HUES48 (cell line): Measurements from ENCODE around the gene GABRA5.

Source experiments
- H3K27ac ChIP-seq: one replicate; pipeline ENCODE4 v1.7.0; 2013; ENCODE audit warnings: low read depth, low read length, inconsistent platforms
- H3K27me3 ChIP-seq: 2 replicates; pipeline ENCODE4 v1.6.1; 2013; ENCODE audit warnings: mild to moderate bottlenecking, low read length; ENCODE audit not compliant: control insufficient read depth, insufficient read depth
- H3K36me3 ChIP-seq: 2 replicates; pipeline ENCODE4 v1.6.1; 2013; ENCODE audit warnings: low read length; ENCODE audit not compliant: control insufficient read depth, insufficient read depth
- H3K4me1 ChIP-seq: 2 replicates; pipeline ENCODE4 v1.6.1; 2013; ENCODE audit warnings: mild to moderate bottlenecking, low read length; ENCODE audit not compliant: control insufficient read depth, insufficient read depth
- H3K4me3 ChIP-seq: 2 replicates; pipeline ENCODE4 v1.5.1; 2013; ENCODE audit warnings: mild to moderate bottlenecking, low read depth, low read length
- H3K9ac ChIP-seq: 2 replicates; pipeline ENCODE4 v1.6.1; 2013; ENCODE audit warnings: mild to moderate bottlenecking, low read depth, low read length, moderate library complexity
- H3K9me3 ChIP-seq: 2 replicates; pipeline ENCODE4 v1.6.1; 2013; ENCODE audit warnings: low read length; ENCODE audit not compliant: control insufficient read depth, insufficient read depth

The GABRA5 gene

GRCh38 chr15:26854435-26854834 is 12.4 kb upstream of the GABRA5 start:
- no peaks in the 10 kb centered on the region for H3K4me1 ChIP-seq
- no peaks in the 10 kb centered on the region for H3K27me3 ChIP-seq
- no peak overlapping the region for H3K9ac ChIP-seq
- no peak overlapping the region for H3K4me3 ChIP-seq
- H3K27ac ChIP-seq = no peak overlapping the region
- H3K9me3 ChIP-seq = no peaks in the 10 kb centered on the region
- no peaks in the 10 kb centered on the region for H3K36me3 ChIP-seq

- Histone ChIP-seq H3K9ac (no peak overlapping the region), H3K4me3 (no peak overlapping the region), H3K4me1 (peaks cover 10% of the 10 kb centered on the region; the same call in 1 of the 2 replicates), H3K9me3 (no peaks in the 10 kb centered on the region), H3K27me3 (peaks cover 43% of the 10 kb centered on the region), H3K27ac (no peak overlapping the region), H3K36me3 (no peaks in the 10 kb centered on the region)
These were observed 2.1 kb upstream of the GABRA5 start for GRCh38 chr15:26864664-26865191.

- H3K9ac ChIP-seq = peak overlapping the region; percentile 44; the same call in 1 of the 2 replicates
- no peaks in the 10 kb centered on the region for H3K9me3 ChIP-seq
These were observed 542 bp downstream of the GABRA5 start for GRCh38 chr15:26867200-26868007.

GRCh38 chr15:26868029-26868685 is 1.3 kb downstream of the GABRA5 start:
- Histone ChIP-seq H3K27ac (no peak overlapping the region), H3K4me3 (peak overlapping the region; percentile 72), H3K4me1 (peaks cover 10% of the 10 kb centered on the region; the same call in 1 of the 2 replicates), H3K36me3 (no peaks in the 10 kb centered on the region), H3K9ac (no peak overlapping the region), H3K9me3 (no peaks in the 10 kb centered on the region), H3K27me3 (peaks cover 44% of the 10 kb centered on the region)

More at GRCh38 chr15:26867200-26868007, 542 bp downstream of the GABRA5 start:
- H3K27ac ChIP-seq = no peak overlapping the region
- no peaks in the 10 kb centered on the region for H3K36me3 ChIP-seq
- H3K27me3 ChIP-seq = peaks cover 44% of the 10 kb centered on the region
- H3K4me1 ChIP-seq = peaks cover 10% of the 10 kb centered on the region; the same call in 1 of the 2 replicates
- H3K4me3 ChIP-seq = peak overlapping the region; percentile 72

- no peaks in the 10 kb centered on the region for H3K9me3 ChIP-seq
- no peak overlapping the region for H3K4me3 ChIP-seq
- H3K27ac ChIP-seq = no peak overlapping the region
- H3K9ac ChIP-seq = no peak overlapping the region
- peaks cover 7% of the 10 kb centered on the region; the same call in 1 of the 2 replicates for H3K4me1 ChIP-seq
- H3K27me3 ChIP-seq = peaks cover 44% of the 10 kb centered on the region
- no peaks in the 10 kb centered on the region for H3K36me3 ChIP-seq
These were observed 2.8 kb downstream of the GABRA5 start for GRCh38 chr15:26869628-26870027.

GRCh38 chr15:26870346-26870745 is 3.5 kb downstream of the GABRA5 start:
- no peak overlapping the region for H3K9ac ChIP-seq
- H3K4me1 ChIP-seq = 0 out of 2 replicates have a peak, but pooled peaks cover 4% of the 10 kb centered on the region
- no peaks in the 10 kb centered on the region for H3K36me3 ChIP-seq
- peaks cover 42% of the 10 kb centered on the region for H3K27me3 ChIP-seq
- no peak overlapping the region for H3K4me3 ChIP-seq
- H3K27ac ChIP-seq = no peak overlapping the region
- H3K9me3 ChIP-seq = no peaks in the 10 kb centered on the region

GRCh38 chr15:26872206-26872605 is 5.3 kb downstream of the GABRA5 start:
- Histone ChIP-seq H3K27me3 (peaks cover 26% of the 10 kb centered on the region), H3K9me3 (no peaks in the 10 kb centered on the region), H3K27ac (no peak overlapping the region), H3K4me3 (no peak overlapping the region), H3K9ac (no peak overlapping the region), H3K36me3 (no peaks in the 10 kb centered on the region), H3K4me1 (no peaks in the 10 kb centered on the region)

- H3K27ac ChIP-seq = no peak overlapping the region
- H3K27me3 ChIP-seq = peaks cover 9% of the 10 kb centered on the region
- no peaks in the 10 kb centered on the region for H3K9me3 ChIP-seq
- no peak overlapping the region for H3K4me3 ChIP-seq
- no peaks in the 10 kb centered on the region for H3K36me3 ChIP-seq
- no peaks in the 10 kb centered on the region for H3K4me1 ChIP-seq
- no peak overlapping the region for H3K9ac ChIP-seq
These were observed 7.0 kb downstream of the GABRA5 start for GRCh38 chr15:26873846-26874245.

- no peaks in the 10 kb centered on the region for H3K36me3 ChIP-seq
- no peak overlapping the region for H3K4me3 ChIP-seq
- H3K4me1 ChIP-seq = no peaks in the 10 kb centered on the region
- no peak overlapping the region for H3K27ac ChIP-seq
- no peaks in the 10 kb centered on the region for H3K27me3 ChIP-seq
- H3K9ac ChIP-seq = no peak overlapping the region
- H3K9me3 ChIP-seq = no peaks in the 10 kb centered on the region
These were observed 8.1 kb downstream of the GABRA5 start for GRCh38 chr15:26874774-26875475.

GRCh38 chr15:26875476-26875850 is 8.6 kb downstream of the GABRA5 start:
- H3K36me3 ChIP-seq = no peaks in the 10 kb centered on the region
- H3K9ac ChIP-seq = no peak overlapping the region
- no peak overlapping the region for H3K4me3 ChIP-seq
- H3K4me1 ChIP-seq = no peaks in the 10 kb centered on the region
- H3K9me3 ChIP-seq = no peaks in the 10 kb centered on the region
- no peak overlapping the region for H3K27ac ChIP-seq
- H3K27me3 ChIP-seq = no peaks in the 10 kb centered on the region
